Activated naive CD8-positive, alpha-beta T cell treated with anti-CD3 and anti-CD28 coated beads for 36 hours (primary cell): ENCODE results near the gene ANKRD29. TPM values are rescaled to one million over a fixed set of nuclear protein-coding genes. Genes with fewer than 3 reads are reported as not detected.
A peak's percentile ranks its signal among the peaks of the same experiment; 100 is the strongest.
"Not testable (repeated sequence)": the region's sequence is repeated elsewhere in the genome, so short reads cannot be mapped to it uniquely, and the experiment has no call there.

Experiments
- DNase-seq: peaks from one replicate; pipeline ENCODE4 v3.0.0; 2021
- H3K27ac Mint-ChIP-seq: one replicate; pipeline ENCODE4 v1.8.0; 2022; ENCODE audit warnings: mild to moderate bottlenecking, moderate library complexity, mixed read lengths
- H3K27me3 Mint-ChIP-seq: one replicate; pipeline ENCODE4 v1.8.0; 2022; ENCODE audit warnings: mild to moderate bottlenecking, mixed read lengths
- H3K36me3 Mint-ChIP-seq: one replicate; pipeline ENCODE4 v1.8.0; 2021; ENCODE audit warnings: mild to moderate bottlenecking, mixed read lengths
- H3K4me1 Mint-ChIP-seq: one replicate; pipeline ENCODE4 v1.8.0; 2021; ENCODE audit warnings: mixed read lengths
- H3K4me3 Mint-ChIP-seq: one replicate; pipeline ENCODE4 v1.8.0; 2022; ENCODE audit warnings: mild to moderate bottlenecking, moderate library complexity, mixed read lengths
- H3K9me3 Mint-ChIP-seq: one replicate; pipeline ENCODE4 v1.8.0; 2022; ENCODE audit warnings: mixed read lengths
- total RNA-seq, 2 experiments: library from RNA; stranded (reverse); gene quantifications; one replicate each; pipeline ENCODE4 v1.2.3, GENCODE V29; 2021

ANKRD29 gene
- total RNA-seq, 2 experiments from 2014 or later, result not detected

DNA sequence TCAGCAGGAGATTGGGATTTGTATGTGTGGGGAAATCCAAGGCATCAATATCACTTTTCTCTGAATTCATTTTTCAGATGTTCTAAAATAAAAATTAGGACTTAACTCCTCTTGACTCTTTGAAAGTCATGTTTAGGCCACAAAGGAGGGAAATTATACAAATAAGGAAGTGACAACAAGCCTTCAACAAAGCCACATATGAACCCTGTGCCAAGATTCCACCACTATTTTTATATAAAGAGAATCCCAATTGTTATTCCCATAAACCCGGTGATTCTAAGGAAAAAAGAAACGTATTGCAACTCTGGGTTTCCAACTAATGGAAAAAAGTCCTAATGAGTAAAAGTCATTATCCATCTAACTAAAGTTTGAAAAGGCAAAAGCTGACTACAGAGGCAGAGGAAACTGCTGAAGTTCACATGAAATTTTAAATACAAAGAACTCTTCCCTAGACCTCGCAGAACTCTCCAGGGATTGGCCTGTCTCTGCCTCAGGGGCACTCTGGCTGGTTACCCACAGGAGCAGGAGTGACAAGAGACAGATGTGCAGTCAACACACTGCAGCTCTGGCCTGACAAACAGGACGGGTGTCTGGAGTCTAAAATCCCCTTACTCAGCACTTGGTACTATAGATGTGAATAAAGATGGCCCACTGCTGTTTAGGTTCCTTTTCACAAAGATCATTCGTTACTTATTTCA lies 88.0 kb downstream of the ANKRD29 start:
- Mint-ChIP-seq H3K4me1 (peaks cover 28% of the 10 kb centered on the region), H3K9me3 (no peaks in the 10 kb centered on the region), H3K27me3 (no peaks in the 10 kb centered on the region)

DNA sequence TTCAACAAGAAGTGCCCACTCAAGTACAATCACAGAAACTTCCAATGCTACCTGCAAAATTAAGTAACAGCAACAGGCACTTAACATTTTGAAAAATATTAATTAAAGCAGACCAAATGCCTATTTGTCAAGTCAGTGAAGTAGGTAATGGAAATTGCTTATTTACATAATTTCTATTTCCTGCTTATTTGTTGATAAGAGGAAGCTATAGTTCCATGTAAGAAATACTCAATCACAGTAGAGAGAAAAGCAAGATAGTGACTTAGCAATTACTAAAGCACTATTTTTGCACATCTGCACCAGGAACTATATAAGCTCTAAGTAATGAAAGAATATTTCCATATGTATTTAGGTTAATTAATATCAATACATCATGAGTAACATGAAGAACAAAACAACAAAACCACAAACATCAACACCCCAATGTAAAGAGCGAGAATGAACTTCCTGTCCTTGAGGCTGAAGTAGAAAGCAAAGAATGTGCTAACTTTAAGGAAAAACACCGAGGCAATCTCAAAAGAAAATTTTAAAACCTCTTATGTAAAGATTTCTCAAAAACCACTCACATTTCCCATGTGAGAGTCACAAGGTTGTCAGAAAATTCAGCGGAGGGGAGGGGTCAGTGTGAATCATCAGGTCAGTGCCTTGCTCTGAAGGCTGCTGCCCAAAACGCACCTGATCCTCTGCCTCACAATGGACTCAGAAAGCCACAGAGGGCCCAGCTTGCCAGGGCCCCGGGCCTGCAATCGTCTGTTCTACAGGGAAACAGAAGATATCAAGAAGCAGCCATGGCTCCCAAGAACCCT lies 88.9 kb downstream of the ANKRD29 start:
- peak overlapping the region; percentile 5 for H3K27ac Mint-ChIP-seq
- DNase-seq, result no peak
- no peaks in the 10 kb centered on the region for H3K9me3 Mint-ChIP-seq
- H3K4me3 Mint-ChIP-seq, result no peak overlapping the region
- peaks cover 24% of the 10 kb centered on the region for H3K4me1 Mint-ChIP-seq
- no peaks in the 10 kb centered on the region for H3K27me3 Mint-ChIP-seq
- H3K36me3 Mint-ChIP-seq, result peaks cover 36% of the 10 kb centered on the region

More for the DNA sequence above, 88.0 kb downstream of the ANKRD29 start:
- Mint-ChIP-seq H3K36me3 (peaks cover 31% of the 10 kb centered on the region), H3K4me3 (no peak overlapping the region), H3K27ac (peak overlapping the region; percentile 43)
- DNase-seq, result no peak

DNA sequence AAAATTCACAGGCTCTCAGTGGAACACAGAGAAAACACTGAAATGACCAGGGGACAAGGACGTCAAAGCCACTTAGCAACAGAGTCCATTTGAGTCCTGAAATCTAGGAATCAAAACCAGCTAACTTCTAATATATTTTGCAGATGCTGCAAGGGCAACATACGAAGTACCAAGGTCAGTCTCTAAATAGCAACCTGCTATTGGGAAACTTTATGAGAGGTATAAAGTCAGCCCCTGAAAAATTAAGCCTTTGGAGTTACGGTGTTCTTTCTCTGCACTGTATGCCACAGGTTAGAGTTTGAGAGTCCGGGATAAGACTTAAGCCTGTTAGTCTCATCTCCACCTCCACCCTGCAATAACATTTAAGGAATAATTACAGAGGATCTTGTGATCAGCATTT lies 89.7 kb downstream of the ANKRD29 start:
- Mint-ChIP-seq H3K27me3 (no peaks in the 10 kb centered on the region), H3K9me3 (no peaks in the 10 kb centered on the region), H3K36me3 (peaks cover 37% of the 10 kb centered on the region), H3K4me3 (no peak overlapping the region), H3K4me1 (peaks cover 24% of the 10 kb centered on the region), H3K27ac (no peak overlapping the region)
- DNase-seq, result no peak

DNA sequence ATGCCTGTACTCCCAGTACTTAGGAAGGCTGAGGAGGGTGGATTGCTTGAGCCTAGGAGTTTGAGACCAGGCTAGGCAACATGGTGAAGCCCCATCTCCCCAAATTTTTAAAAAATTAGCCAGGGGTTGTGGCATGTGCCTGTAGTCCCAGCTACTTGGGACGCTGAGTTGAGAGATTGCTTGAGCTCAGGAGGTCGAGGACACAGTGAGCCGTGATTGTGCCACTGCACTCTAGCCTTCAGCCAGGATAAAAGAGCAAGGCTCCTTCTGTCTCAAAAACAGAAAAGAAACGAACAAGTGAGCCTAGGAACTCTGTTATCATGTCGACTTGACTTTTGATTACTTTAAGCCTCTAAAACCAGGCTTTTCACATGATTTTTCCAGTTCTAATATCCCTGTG lies 90.1 kb downstream of the ANKRD29 start:
- Mint-ChIP-seq H3K27me3 (no peaks in the 10 kb centered on the region), H3K36me3 (peaks cover 38% of the 10 kb centered on the region), H3K9me3 (no peaks in the 10 kb centered on the region), H3K27ac (no peak overlapping the region), H3K4me1 (peaks cover 24% of the 10 kb centered on the region), H3K4me3 (no peak overlapping the region)
- no peak for DNase-seq

DNA sequence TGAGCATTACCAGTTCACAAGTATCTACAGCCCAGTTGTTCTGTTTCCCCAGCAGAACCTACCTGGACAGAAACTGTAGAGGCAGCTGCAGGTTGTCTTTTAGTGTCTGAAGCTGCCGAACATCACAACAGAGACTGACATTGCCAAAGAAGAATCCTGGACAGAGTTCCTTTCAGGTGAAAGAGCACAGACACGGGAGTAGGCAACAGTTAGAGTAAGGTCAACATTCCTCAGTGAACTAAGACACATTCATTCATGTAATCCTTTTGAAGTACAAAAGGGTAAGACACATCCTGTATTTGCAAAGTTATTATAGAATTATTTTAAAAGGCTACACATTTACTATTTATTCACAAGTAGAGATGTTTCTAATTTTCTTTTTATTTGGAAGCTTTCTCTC lies 90.7 kb downstream of the ANKRD29 start:
- Mint-ChIP-seq H3K36me3 (peaks cover 38% of the 10 kb centered on the region), H3K27ac (no peak overlapping the region), H3K27me3 (no peaks in the 10 kb centered on the region), H3K9me3 (no peaks in the 10 kb centered on the region), H3K4me3 (no peak overlapping the region), H3K4me1 (peaks cover 24% of the 10 kb centered on the region)
- DNase-seq, result no peak

DNA sequence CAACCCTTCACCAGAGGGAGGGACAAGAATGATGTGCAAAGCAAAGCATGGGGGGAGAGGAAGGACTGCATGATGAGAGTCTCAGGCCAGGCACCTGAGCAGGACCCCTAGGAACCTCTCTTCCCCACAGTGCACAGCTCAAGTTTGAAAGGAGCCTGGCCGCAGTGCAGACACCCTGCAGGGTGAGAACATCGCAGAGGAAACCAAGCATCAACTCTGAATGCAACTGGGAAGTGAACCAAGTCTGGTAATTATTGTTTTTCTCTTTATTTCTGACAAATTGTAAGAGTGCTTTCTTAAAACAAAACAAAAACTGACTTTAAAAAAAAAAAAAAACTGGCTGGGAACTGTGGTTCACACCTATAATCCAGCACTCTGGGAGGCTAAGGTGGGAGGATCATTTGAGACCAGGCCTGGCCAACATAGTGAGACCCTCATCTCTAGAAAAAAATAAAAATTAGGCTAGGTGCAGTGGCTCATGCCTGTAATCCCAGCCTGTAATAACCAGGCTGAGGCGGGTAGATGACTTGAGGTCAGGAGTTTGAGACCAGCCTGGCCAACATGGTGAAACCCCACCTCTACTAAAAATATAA lies 91.7 kb downstream of the ANKRD29 start:
- Mint-ChIP-seq H3K27me3 (no peaks in the 10 kb centered on the region), H3K27ac (no peak overlapping the region), H3K36me3 (peaks cover 34% of the 10 kb centered on the region), H3K4me1 (peaks cover 24% of the 10 kb centered on the region), H3K9me3 (no peaks in the 10 kb centered on the region), H3K4me3 (no peak overlapping the region)
- no peak for DNase-seq

DNA sequence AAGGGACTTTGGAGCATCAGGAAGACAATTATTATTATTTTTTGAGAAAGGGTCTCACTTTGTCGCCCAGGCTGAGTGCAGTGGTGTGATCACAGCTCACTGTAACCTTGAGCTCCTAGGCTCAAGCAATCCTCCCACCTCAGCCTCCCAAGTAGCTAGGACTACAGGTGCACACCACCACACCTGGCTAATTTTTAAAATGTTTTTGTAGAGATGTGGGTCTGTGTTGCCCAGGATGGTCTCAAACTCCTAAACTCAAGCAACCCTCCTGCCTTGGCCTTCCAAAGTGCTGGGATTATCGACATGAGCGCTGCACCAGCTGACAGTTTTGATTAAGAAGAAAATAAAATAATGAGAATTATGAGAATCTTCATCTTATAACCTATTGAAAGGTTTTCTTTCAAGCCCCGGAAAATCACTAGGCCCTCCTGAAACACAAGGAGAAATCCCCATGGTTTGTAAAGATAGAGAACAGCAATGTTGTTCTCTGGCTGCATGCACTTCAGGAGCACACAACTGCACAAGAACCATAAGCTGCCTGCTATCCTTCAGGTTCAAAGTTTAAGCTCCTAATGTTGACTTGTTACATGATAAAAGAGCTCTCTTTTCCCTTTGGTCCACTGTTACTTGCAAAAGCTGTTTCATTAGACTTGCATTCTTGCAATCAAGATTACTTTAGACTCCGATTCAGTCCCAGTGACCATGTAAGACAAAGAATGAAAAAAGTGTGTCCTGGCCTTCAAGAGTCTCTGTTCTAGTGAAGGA lies 93.2 kb downstream of the ANKRD29 start:
- Mint-ChIP-seq H3K4me1 (peaks cover 15% of the 10 kb centered on the region), H3K4me3 (no peak overlapping the region), H3K36me3 (peaks cover 42% of the 10 kb centered on the region), H3K27ac (no peak overlapping the region), H3K27me3 (no peaks in the 10 kb centered on the region), H3K9me3 (no peaks in the 10 kb centered on the region)
- no peak for DNase-seq

DNA sequence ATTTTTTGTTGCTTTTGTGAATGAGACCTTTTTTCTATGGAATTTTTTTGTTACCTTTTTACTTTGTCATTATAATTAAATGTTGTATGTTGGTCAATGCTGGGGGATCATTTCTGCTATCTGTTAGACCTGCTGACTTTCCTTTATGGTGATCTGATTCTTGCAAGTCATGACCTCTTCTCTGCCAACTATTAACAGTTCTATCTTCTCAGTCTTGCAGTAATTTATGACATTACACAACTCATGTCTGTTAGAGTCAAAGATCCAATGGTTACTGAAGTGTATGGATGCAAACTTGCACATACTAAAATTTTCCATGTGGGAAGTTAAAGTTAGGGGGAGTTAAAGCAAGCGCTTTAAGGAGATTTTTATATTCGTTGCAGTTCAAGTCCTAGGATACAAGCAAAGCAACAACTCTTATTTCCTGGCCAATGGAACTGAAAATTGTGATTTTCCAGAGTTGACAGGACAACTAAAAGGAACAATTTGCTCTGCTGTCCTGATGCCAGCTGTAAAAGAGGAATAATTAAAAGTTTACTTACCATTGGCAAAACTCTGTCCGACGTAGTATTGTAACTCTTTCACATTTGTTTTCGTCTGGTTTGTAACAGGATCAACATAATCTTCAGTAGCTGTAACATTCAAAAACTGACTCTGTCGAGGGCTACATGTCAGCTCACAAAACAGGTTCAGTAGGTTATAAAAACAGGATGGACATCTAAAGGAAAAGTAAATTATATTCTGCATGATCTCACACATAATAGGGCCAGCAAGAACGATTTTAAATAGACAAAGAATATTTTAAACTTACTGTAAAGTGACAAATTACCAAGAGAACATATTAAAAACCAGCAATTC lies 94.2 kb downstream of the ANKRD29 start:
- Mint-ChIP-seq H3K36me3 (peaks cover 43% of the 10 kb centered on the region), H3K27ac (no peak overlapping the region), H3K9me3 (no peaks in the 10 kb centered on the region), H3K4me3 (no peak overlapping the region), H3K27me3 (no peaks in the 10 kb centered on the region), H3K4me1 (peaks cover 10% of the 10 kb centered on the region)
- DNase-seq, result no peak

DNA sequence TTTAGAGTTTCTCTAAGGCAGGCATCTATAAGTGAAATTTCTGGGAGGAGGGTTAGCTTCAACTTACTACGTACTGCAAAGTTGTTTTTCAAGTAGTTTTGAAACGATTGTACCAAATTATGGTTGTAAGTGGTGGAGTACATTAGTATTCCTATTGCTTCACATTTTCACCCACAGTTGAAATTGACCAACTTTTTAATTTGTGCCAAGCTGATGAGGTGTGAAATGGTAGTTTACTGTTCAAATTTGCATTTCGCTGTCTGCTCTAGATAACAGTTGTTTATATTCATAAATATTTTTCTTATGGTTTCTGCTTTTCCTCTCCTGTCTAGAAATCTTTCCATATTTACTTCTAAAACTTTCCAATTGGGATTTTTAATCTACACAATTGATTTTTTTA lies 95.0 kb downstream of the ANKRD29 start:
- Mint-ChIP-seq H3K27ac (no peak overlapping the region), H3K36me3 (peaks cover 50% of the 10 kb centered on the region), H3K27me3 (no peaks in the 10 kb centered on the region), H3K4me3 (no peak overlapping the region), H3K4me1 (peaks cover 10% of the 10 kb centered on the region), H3K9me3 (no peaks in the 10 kb centered on the region)
- no peak for DNase-seq

DNA sequence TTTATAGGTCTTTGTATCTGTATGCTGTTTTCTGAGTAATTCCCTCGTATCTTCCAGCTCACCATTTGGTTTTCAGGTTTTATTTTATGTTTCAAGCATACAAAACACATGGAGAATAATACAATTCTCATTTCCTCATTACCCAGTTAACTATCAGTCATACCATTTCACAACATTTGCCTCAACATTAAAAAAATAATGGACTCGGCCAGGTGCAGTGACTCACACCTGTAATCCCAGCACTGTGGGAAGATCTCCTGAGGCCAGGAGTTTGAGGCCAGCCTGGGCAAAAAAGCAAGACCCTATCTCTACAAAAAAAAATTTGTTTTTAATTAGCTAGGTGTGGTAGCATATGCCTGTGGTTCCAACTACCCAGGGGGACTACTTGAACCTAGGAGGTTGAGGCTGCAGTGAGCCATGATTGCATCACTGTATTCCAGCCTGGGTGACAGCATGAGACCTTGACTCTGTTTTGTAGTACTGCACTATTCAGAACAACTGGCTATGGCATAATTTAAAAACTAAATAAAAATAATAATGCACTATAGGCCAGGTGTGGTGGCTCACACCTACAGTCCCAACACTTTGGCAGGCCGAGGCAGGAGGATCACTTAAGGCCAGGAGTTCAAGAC lies 96.7 kb downstream of the ANKRD29 start:
- peaks cover 9% of the 10 kb centered on the region for H3K4me1 Mint-ChIP-seq
- DNase-seq, result no peak
- H3K27me3 Mint-ChIP-seq, result no peaks in the 10 kb centered on the region
- H3K36me3 Mint-ChIP-seq, result peaks cover 47% of the 10 kb centered on the region
- H3K27ac Mint-ChIP-seq, result no peak overlapping the region
- H3K9me3 Mint-ChIP-seq, result no peaks in the 10 kb centered on the region
- no peak overlapping the region for H3K4me3 Mint-ChIP-seq

DNA sequence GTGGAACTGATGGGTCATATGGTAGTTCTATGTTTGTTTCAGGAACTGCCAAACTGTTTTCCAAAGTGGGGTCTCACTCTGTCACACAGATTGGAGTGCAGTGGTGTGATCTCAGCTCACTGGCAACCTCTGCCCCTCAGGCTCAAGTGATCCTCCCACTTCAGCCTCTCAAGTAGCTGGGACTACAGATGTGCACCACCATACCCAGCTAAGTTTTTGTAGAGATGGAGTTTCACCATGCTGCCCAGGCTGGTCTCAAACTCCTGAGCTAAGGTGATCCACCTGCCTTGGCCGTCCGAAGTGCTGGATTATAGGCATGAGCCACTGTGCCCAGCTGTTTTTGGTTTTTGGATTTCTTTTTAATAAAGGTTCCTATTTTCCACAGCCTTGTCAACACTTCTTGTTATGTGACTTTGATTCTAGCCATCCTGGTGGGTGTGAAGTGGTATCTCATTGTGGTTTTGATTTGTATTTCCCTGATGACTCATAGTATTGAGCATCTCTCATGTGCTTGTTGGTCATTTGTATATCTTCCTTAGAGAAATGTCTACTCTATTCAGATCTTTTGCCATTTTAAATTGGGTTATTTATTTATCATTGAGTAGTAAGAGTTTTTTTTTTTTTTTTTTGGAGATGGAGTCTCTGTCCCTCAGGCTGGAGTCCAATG lies 99.2 kb downstream of the ANKRD29 start:
- Mint-ChIP-seq H3K9me3 (no peaks in the 10 kb centered on the region), H3K4me3 (no peak overlapping the region), H3K36me3 (peaks cover 40% of the 10 kb centered on the region), H3K27ac (no peak overlapping the region), H3K27me3 (no peaks in the 10 kb centered on the region), H3K4me1 (peaks cover 9% of the 10 kb centered on the region)
- peak; percentile 12 for DNase-seq

DNA sequence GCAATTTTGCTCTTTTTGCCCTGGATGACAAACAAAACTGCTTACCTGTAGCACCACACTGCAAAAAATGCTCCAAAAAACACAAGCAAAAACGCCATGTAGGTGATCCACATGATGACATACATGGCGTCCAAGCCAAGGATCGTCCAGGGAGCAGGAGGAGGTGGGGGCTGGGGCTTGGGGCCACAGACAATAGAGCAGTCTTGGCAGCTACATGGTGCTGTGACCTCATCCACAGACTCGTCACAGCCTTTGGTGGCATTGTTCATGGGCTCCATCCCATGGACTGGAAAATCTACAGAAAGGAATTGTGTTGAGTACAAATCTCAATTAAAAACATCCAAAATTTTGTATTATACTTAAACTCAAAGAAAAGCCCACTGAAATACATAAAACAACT lies 102.5 kb downstream of the ANKRD29 start:
- no peak for DNase-seq
- H3K36me3 Mint-ChIP-seq, result peaks cover 38% of the 10 kb centered on the region
- H3K27me3 Mint-ChIP-seq, result no peaks in the 10 kb centered on the region
- H3K4me1 Mint-ChIP-seq, result peaks cover 9% of the 10 kb centered on the region
- no peak overlapping the region for H3K27ac Mint-ChIP-seq
- no peaks in the 10 kb centered on the region for H3K9me3 Mint-ChIP-seq
- no peak overlapping the region for H3K4me3 Mint-ChIP-seq

DNA sequence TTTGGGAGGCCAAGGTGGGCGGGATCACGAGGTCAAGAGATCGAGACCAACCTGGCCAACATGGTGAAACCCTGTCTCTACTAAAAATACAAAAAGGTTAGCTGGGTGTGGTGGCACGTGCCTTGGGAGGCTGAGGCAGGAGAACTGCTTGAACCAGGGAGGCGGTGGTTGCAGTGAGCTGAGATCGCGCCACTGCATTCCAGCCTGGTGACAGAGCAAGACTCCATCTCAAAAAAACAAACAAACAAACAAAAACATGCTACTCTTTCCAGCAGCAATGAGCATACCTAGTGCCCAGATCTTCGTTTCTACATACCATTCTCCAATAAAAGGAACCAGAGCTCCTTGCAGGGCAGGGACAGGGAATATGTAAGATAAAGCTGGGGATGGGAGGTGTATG lies 105.2 kb downstream of the ANKRD29 start:
- not testable (repeated sequence) for H3K4me3 Mint-ChIP-seq, DNase-seq, H3K27ac Mint-ChIP-seq, H3K9me3 Mint-ChIP-seq, H3K4me1 Mint-ChIP-seq, H3K27me3 Mint-ChIP-seq
- peaks cover 35% of the 10 kb centered on the region for H3K36me3 Mint-ChIP-seq
